Inflammatory macrophage (primary cell): ENCODE measurements around the gene TCP11X1.
"Not testable (repeated sequence)": the region's sequence is repeated elsewhere in the genome, so short reads cannot be mapped to it uniquely, and the experiment has no call there.

Experiments used
- DNase-seq, 2 donors: peaks; one replicate each; pipeline ENCODE4 v3.0.0-alpha.2; 2020 to 2022
- total RNA-seq, 18 experiments: gene quantifications; one replicate each; lab custom pipeline; 2026; ENCODE audit warnings: mixed read lengths in 6 of 18, inconsistent platforms in 2 of 18; lab: John Stamatoyannopoulos, UW

Gene TCP11X1
- total RNA-seq = 0 reads per million in 18 experiments

- DNase-seq = not testable (repeated sequence)
Measured at GRCh38 chrX:102214986-102215385, at the start of gene TCP11X1. TCP11X1 (plus strand) TSS chrX:102215301.

GRCh38 chrX:102185967-102186720 lies 29.0 kb upstream of the TCP11X1 start:
- DNase-seq = no peak

- not testable (repeated sequence) for DNase-seq
Measured at GRCh38 chrX:102207940-102208339, 7.2 kb upstream of the TCP11X1 start.

GRCh38 chrX:102216497-102216896 lies 1.4 kb downstream of the TCP11X1 start:
- DNase-seq = not testable (repeated sequence)

- DNase-seq = not testable (repeated sequence)
Measured at GRCh38 chrX:102235678-102236077, 20.6 kb downstream of the TCP11X1 start.

GRCh38 chrX:102240265-102240664 lies 25.2 kb downstream of the TCP11X1 start:
- not testable (repeated sequence) for DNase-seq

GRCh38 chrX:102246893-102247292 lies 31.8 kb downstream of the TCP11X1 start, which contains the start of gene NXF2:
NXF2 (plus strand) TSS chrX:102247167; CDS start chrX:102307079, 59,912 bp downstream.
- DNase-seq = not testable (repeated sequence)

- not testable (repeated sequence) for DNase-seq
Measured at GRCh38 chrX:102272231-102272630, 57.1 kb downstream of the TCP11X1 start.
